PFSK-1 (cell line): ENCODE data around the gene RNASEH1.

ENCODE experiments used
- POLR2AphosphoS5 ChIP-seq: IDR thresholded peaks from 2 replicates; pipeline ENCODE4 v1.6.1; 2012; ENCODE audit warnings: low read depth, mild to moderate bottlenecking, control low read depth, low read length, moderate library complexity
- TF ChIP-seq, protein P1 (sequence below), 2 experiments: IDR thresholded peaks; 2 replicates each; pipeline versions ENCODE4 v1.6.1 to v1.8.0; 2011 to 2012; ENCODE audit warnings: low read depth in 2 of 2, low read length in 2 of 2, control low read depth in 1 of 2, inconsistent platforms in 1 of 2, mild to moderate bottlenecking in 1 of 2, moderate library complexity in 1 of 2; ENCODE audit not compliant: insufficient read depth in 1 of 2

DNA sequence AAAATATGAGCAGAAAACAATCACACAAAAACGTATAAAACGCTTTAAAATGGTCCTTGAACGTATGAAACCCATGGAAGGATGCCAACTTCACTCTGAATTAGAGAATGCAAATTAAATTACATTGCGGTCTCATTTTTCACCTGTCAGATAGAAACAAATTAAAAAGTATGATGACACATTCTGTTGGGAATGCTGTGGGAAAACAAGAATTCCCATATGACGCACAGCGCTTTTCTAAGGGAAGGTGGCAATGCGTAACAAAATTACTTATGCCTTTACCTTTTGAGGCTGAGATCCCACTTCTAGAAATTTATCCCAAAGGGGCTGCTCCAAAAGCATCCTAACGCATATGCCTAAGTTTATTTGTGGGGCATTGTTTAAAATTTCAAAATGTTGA is 13.2 kb upstream of the RNASEH1 start:
- TF ChIP-seq, protein P1, sequence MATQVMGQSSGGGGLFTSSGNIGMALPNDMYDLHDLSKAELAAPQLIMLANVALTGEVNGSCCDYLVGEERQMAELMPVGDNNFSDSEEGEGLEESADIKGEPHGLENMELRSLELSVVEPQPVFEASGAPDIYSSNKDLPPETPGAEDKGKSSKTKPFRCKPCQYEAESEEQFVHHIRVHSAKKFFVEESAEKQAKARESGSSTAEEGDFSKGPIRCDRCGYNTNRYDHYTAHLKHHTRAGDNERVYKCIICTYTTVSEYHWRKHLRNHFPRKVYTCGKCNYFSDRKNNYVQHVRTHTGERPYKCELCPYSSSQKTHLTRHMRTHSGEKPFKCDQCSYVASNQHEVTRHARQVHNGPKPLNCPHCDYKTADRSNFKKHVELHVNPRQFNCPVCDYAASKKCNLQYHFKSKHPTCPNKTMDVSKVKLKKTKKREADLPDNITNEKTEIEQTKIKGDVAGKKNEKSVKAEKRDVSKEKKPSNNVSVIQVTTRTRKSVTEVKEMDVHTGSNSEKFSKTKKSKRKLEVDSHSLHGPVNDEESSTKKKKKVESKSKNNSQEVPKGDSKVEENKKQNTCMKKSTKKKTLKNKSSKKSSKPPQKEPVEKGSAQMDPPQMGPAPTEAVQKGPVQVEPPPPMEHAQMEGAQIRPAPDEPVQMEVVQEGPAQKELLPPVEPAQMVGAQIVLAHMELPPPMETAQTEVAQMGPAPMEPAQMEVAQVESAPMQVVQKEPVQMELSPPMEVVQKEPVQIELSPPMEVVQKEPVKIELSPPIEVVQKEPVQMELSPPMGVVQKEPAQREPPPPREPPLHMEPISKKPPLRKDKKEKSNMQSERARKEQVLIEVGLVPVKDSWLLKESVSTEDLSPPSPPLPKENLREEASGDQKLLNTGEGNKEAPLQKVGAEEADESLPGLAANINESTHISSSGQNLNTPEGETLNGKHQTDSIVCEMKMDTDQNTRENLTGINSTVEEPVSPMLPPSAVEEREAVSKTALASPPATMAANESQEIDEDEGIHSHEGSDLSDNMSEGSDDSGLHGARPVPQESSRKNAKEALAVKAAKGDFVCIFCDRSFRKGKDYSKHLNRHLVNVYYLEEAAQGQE (IDR thresholded peaks at IDR 0.05; ENCODE audit: insufficient read depth in 1 of 2, low read depth in 2 of 2, low read length in 2 of 2), result no peak
- no peak for TF ChIP-seq POLR2AphosphoS5
